Smooth muscle cell (in vitro differentiated cells): Measurements from ENCODE around the gene ESRRB. TPM values are rescaled to one million over a fixed set of nuclear protein-coding genes. Genes with fewer than 3 reads are reported as not detected.

Source experiments
- DNase-seq: peaks from one replicate; lab custom pipeline; 2025; ENCODE audit not compliant: unreplicated experiment; lab: John Stamatoyannopoulos, UW
- H2AFZ ChIP-seq: fragments of 200-600 bp; sonication (generic); 2 replicates; pipeline ENCODE4 v1.6.0; 2016; ENCODE audit warnings: antibody characterized with exemption, low read depth, mild to moderate bottlenecking
- H3F3A ChIP-seq: fragments of 200-600 bp; sonication (generic); 2 replicates; pipeline ENCODE4 v1.6.0; 2017; ENCODE audit warnings: antibody characterized with exemption, low read depth
- H3K27ac ChIP-seq: fragments of 200-600 bp; sonication (generic); 2 replicates; pipeline ENCODE4 v1.5.1; 2016; ENCODE audit warnings: low read depth, mild to moderate bottlenecking
- H3K27me3 ChIP-seq: fragments of 200-600 bp; sonication (generic); 2 replicates; pipeline ENCODE4 v1.6.1; 2016; ENCODE audit warnings: low read depth, mild to moderate bottlenecking
- H3K36me3 ChIP-seq: fragments of 200-600 bp; sonication (generic); 2 replicates; pipeline ENCODE4 v1.5.1; 2016; ENCODE audit warnings: low read depth
- H3K4me1 ChIP-seq: fragments of 200-600 bp; sonication (generic); 2 replicates; pipeline ENCODE4 v1.5.1; 2016; ENCODE audit warnings: low read depth
- H3K4me2 ChIP-seq: fragments of 200-600 bp; sonication (generic); 2 replicates; pipeline ENCODE4 v1.6.0; 2016; ENCODE audit warnings: mild to moderate bottlenecking
- H3K4me3 ChIP-seq: fragments of 200-600 bp; sonication (generic); 2 replicates; pipeline ENCODE4 v1.5.1; 2016; ENCODE audit warnings: mild to moderate bottlenecking
- H3K79me2 ChIP-seq: fragments of 200-600 bp; sonication (generic); 2 replicates; pipeline ENCODE4 v1.6.0; 2016; ENCODE audit warnings: low read depth, mild to moderate bottlenecking
- H3K9ac ChIP-seq: fragments of 200-600 bp; sonication (generic); 2 replicates; pipeline ENCODE4 v1.6.0; 2016; ENCODE audit warnings: low read depth
- H3K9me3 ChIP-seq: fragments of 200-600 bp; sonication (generic); replicated peaks from 2 replicates; pipeline ENCODE4 v1.5.1; 2016; ENCODE audit warnings: low read depth
- H4K20me1 ChIP-seq: fragments of 200-600 bp; sonication (generic); 2 replicates; pipeline ENCODE4 v1.6.0; 2016; ENCODE audit warnings: low read depth
- WGBS: methylation state at CpG from one replicate; pipeline ENCODE4 v1.1.7; 2016; ENCODE audit warnings: low lambda C conversion rate; 5-methylcytosine and 5-hydroxymethylcytosine counted together
- polyA plus RNA-seq: library from polyadenylated mRNA; unstranded; fragments of >200 nt; fragmentation: Nextera tagmentation; extraction: Ambion mirVana; gene quantifications from 2 replicates; pipeline ENCODE4 v1.2.1, GENCODE V29; 2016
- total RNA-seq: library from RNA; depleted of rRNA; stranded (reverse); fragments of >200 nt; gene quantifications from 2 replicates; pipeline ENCODE4 v1.2.3, GENCODE V29; 2014
- TF ChIP-seq, protein P1 (sequence below): fragments of 200-600 bp; sonication (generic); IDR thresholded peaks from 2 replicates; pipeline ENCODE4 v1.5.1; 2017; ENCODE audit warnings: borderline replicate concordance, mild to moderate bottlenecking, antibody characterized with exemption; ENCODE audit not compliant: insufficient read depth, poor library complexity, severe bottlenecking

ESRRB gene
- total and polyA plus RNA-seq, 2 experiments from 2014 or later, result 0.72 TPM; not detected in 1

DNA sequence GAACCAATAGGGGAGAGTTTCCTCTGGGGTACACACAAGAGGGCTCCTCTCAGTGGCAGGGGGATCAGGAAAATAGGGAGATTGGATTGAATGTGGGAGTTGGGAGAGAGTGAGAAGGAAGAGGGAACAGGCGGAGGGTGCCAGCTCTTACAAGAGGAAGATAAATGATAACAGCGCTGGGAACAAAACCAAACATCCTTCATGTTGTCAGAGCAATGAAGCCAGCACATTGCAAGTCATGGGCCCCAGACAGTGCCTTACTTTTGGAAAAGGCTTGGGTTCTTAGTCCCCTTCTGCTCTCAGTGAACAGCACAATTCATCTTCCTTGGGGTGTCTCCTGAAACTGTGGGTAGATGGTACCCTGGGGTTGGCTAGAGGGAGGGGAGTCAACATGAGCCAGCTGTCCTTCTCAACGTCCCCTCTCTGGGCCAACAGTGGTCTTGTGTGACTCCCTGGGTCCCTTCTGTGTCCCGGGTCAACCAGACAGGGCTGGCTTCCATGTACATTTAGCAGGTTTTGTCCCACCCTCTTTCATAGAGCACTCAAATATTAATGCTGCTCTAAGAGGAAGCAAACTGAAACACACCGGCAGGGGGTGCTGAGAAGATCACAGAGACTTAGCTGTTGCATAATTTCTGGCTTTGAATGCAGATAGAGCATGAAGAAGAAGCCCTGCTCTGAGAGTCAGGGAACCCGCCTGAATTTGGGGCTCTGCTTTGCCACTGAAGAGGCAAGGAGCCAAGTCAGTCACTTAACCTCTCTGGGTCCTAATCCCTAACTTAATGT is 138.5 kb downstream of the ESRRB start:
- no peak overlapping the region for H3K4me3 ChIP-seq
- H3K79me2 ChIP-seq, result no peaks in the 10 kb centered on the region
- peaks cover 9% of the 10 kb centered on the region for H3K27me3 ChIP-seq
- no peak overlapping the region for H3K4me2 ChIP-seq
- no peak overlapping the region for H3K9ac ChIP-seq
- no peak overlapping the region for H2AFZ ChIP-seq
- H3K27ac ChIP-seq, result no peak overlapping the region
- H4K20me1 ChIP-seq, result no peaks in the 10 kb centered on the region
- no peaks in the 10 kb centered on the region for H3F3A ChIP-seq
- DNase-seq, result no peak
- TF ChIP-seq, protein P1, sequence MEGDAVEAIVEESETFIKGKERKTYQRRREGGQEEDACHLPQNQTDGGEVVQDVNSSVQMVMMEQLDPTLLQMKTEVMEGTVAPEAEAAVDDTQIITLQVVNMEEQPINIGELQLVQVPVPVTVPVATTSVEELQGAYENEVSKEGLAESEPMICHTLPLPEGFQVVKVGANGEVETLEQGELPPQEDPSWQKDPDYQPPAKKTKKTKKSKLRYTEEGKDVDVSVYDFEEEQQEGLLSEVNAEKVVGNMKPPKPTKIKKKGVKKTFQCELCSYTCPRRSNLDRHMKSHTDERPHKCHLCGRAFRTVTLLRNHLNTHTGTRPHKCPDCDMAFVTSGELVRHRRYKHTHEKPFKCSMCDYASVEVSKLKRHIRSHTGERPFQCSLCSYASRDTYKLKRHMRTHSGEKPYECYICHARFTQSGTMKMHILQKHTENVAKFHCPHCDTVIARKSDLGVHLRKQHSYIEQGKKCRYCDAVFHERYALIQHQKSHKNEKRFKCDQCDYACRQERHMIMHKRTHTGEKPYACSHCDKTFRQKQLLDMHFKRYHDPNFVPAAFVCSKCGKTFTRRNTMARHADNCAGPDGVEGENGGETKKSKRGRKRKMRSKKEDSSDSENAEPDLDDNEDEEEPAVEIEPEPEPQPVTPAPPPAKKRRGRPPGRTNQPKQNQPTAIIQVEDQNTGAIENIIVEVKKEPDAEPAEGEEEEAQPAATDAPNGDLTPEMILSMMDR, result no peak
- no peaks in the 10 kb centered on the region for H3K36me3 ChIP-seq
- H3K9me3 ChIP-seq, result no peaks in the 10 kb centered on the region
- 85% methylated on average over 6 of the region's 6 CpGs for WGBS
- no peaks in the 10 kb centered on the region for H3K4me1 ChIP-seq

DNA sequence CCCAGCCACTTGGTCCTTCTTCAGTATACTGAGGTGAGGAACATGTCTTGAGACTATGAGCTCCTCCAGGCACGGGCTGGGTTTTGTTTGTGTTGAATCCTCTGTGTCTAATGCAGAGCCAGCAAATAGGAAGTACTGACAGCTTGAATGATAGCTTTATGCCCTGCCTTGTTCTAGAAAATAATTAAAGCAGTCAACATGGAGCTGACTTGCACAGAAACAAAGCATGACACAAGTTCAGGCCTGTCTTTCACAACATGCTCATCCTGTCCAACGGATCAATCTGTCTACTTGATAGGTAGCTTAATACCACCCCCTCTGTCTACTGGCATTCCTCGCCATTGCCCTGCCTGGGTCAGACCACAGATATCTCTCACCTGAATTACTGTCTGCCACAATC is 140.9 kb downstream of the ESRRB start:
- Histone ChIP-seq H4K20me1 (no peaks in the 10 kb centered on the region), H2AFZ (no peak overlapping the region), H3K79me2 (no peaks in the 10 kb centered on the region), H3K4me3 (no peak overlapping the region), H3F3A (no peaks in the 10 kb centered on the region), H3K9me3 (no peaks in the 10 kb centered on the region), H3K27ac (no peak overlapping the region), H3K27me3 (no peaks in the 10 kb centered on the region), H3K4me1 (no peaks in the 10 kb centered on the region), H3K4me2 (no peak overlapping the region), H3K9ac (no peak overlapping the region), H3K36me3 (no peaks in the 10 kb centered on the region)
- WGBS, result 87% methylated on average over 3 of the region's 3 CpGs
- no peak for DNase-seq
- TF ChIP-seq, protein P1, result no peak

DNA sequence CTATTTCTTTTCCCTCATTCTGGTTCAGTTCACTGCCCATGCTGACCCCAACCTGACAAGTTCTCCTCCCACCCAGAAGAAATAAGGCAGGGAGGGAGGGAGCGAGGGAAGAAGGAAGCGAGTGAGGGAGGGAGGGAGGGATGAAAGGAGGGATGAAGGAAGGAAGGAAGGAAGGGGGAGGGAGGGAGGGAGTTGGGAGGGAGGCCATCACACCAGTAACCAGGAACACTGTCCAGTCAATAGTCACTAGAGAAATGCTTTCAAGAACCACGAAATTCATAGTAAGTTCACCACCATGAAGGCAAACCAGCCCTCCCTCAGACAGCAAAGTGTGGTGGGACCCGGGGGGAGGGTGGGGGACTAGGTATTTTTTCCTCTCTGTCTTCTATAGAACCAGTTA is 142.4 kb downstream of the ESRRB start:
- H3K9me3 ChIP-seq, result no peaks in the 10 kb centered on the region
- TF ChIP-seq, protein P1, result no peak

More for the DNA sequence above, 142.4 kb downstream of the ESRRB start:
- Histone ChIP-seq H3K4me2 (no peak overlapping the region), H3K9ac (no peak overlapping the region), H3K4me3 (no peak overlapping the region), H3K36me3 (no peaks in the 10 kb centered on the region), H3K4me1 (no peaks in the 10 kb centered on the region), H3F3A (no peaks in the 10 kb centered on the region), H2AFZ (no peak overlapping the region), H3K79me2 (no peaks in the 10 kb centered on the region), H3K27ac (no peak overlapping the region), H4K20me1 (no peaks in the 10 kb centered on the region), H3K27me3 (no peaks in the 10 kb centered on the region)
- WGBS, result 71% methylated on average over 2 of the region's 4 CpGs
- DNase-seq, result no peak
